ENCODE results near the gene RELL1. TPM values are rescaled to one million over a fixed set of nuclear protein-coding genes. Genes with fewer than 3 reads are reported as not detected.
A peak's percentile ranks its signal among the peaks of the same experiment; 100 is the strongest.

RELL1 gene
- total RNA-seq, 1 donor from 2014 or later = 22.2 TPM

DNA sequence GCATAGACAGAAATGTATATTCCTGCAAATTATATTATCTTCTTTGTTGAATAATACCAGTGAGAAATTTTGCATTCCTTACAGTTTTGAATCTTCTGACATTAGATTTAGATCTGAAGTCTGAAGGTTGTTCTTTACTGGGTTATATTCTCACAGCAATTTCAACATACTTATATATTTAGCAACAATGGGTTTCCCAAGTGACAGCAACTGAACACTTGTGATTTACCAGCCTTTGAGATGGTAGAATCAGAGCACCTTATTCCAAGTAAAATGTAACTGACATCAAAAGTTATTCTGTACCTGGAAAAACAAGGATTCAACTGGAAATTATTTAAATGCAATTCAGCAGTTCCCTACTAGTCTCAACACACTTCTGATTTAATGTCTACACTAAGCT, 66.0 kb downstream of the RELL1 start:
- Histone ChIP-seq H3K4me3 (no peak overlapping the region), H3K4me1 (peaks cover 13% of the 10 kb centered on the region), H3K9me3 (replicated peaks) (no peaks in the 10 kb centered on the region), H3K27ac (replicated peaks) (no peak overlapping the region), H3K27me3 (ENCODE audit: low read depth) (no peaks in the 10 kb centered on the region), H3K36me3 (peaks cover 4% of the 10 kb centered on the region)
- intact Hi-C loops (cut with micrococcal nuclease) = no loop called here
- TF ChIP-seq, protein P1, sequence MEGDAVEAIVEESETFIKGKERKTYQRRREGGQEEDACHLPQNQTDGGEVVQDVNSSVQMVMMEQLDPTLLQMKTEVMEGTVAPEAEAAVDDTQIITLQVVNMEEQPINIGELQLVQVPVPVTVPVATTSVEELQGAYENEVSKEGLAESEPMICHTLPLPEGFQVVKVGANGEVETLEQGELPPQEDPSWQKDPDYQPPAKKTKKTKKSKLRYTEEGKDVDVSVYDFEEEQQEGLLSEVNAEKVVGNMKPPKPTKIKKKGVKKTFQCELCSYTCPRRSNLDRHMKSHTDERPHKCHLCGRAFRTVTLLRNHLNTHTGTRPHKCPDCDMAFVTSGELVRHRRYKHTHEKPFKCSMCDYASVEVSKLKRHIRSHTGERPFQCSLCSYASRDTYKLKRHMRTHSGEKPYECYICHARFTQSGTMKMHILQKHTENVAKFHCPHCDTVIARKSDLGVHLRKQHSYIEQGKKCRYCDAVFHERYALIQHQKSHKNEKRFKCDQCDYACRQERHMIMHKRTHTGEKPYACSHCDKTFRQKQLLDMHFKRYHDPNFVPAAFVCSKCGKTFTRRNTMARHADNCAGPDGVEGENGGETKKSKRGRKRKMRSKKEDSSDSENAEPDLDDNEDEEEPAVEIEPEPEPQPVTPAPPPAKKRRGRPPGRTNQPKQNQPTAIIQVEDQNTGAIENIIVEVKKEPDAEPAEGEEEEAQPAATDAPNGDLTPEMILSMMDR (IDR thresholded peaks at IDR 0.05; ENCODE audit: borderline replicate concordance) = no peak
- no peak for DNase-seq

DNA sequence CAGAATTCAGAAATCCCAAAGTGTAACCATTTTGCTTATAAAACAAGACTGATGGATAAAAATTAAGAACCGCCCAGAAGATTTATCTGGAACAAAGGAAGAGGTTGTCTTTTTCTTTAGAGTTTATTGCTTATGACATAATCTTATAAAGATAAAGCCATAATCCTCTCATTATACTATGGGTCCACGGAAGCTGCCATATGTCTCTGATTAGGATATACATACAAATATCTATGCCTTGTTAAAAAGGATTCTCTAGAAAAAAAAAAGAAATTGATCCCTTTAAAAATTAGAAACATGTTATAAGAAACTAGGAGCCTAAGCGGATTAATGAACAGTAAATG, 70.5 kb downstream of the RELL1 start:
- intact Hi-C loops (cut with micrococcal nuclease) = no loop called here

DNA sequence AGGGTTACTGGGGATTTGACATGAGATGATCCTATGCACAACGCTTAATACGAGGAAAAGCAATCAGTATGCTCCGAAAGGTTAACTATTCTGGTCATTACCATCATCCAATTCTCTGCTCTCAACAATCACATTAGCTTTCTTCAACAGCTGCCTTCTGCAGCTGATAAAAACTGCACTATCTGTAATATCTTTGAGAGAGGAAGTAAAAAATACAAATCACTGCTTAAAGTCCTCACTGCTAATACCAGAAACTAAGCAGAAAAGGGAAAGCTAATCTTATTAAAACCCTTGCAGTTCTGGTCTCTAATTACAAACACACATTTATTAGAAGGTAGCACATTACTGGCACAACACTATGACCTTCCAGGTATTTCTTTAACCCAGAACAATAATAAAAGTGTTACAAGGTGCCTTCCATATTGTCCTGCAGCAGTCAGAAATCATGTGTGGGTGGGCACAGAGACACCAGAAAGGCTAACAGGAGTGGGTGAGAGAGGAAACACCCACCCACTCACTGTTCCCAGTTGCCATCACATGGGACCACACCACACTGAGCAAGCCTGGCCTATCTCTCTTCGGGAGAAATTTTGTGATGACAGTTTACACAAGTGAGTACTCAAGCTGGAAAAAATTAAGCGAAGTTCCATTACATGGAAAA, 71.0 kb downstream of the RELL1 start:
- no peaks in the 10 kb centered on the region for H3K9me3 ChIP-seq (replicated peaks)
- peak overlapping the region; percentile 14 for H3K27ac ChIP-seq (replicated peaks)
- H3K36me3 ChIP-seq = peaks cover 18% of the 10 kb centered on the region
- H3K4me1 ChIP-seq = peaks cover 7% of the 10 kb centered on the region
- intact Hi-C loops (cut with micrococcal nuclease) = no loop called here
- TF ChIP-seq, protein P1 (IDR thresholded peaks at IDR 0.05; ENCODE audit: borderline replicate concordance) = no peak
- H3K4me3 ChIP-seq = no peak overlapping the region
- DNase-seq = no peak
- no peaks in the 10 kb centered on the region for H3K27me3 ChIP-seq (ENCODE audit: low read depth)

More for the DNA sequence above, 70.5 kb downstream of the RELL1 start:
- H3K36me3 ChIP-seq = peaks cover 13% of the 10 kb centered on the region
- no peak overlapping the region for H3K4me3 ChIP-seq
- H3K4me1 ChIP-seq = peaks cover 7% of the 10 kb centered on the region
- H3K27ac ChIP-seq (replicated peaks) = no peak overlapping the region
- no peaks in the 10 kb centered on the region for H3K27me3 ChIP-seq (ENCODE audit: low read depth)
- no peaks in the 10 kb centered on the region for H3K9me3 ChIP-seq (replicated peaks)
- no peak for DNase-seq
- TF ChIP-seq, protein P1 (IDR thresholded peaks at IDR 0.05; ENCODE audit: borderline replicate concordance) = no peak

- no peak for DNase-seq
- Histone ChIP-seq H3K27me3 (ENCODE audit: low read depth) (no peaks in the 10 kb centered on the region), H3K4me3 (no peak overlapping the region), H3K36me3 (peaks cover 30% of the 10 kb centered on the region), H3K4me1 (peaks cover 7% of the 10 kb centered on the region), H3K9me3 (replicated peaks) (peaks cover 9% of the 10 kb centered on the region), H3K27ac (replicated peaks) (no peak overlapping the region)
- TF ChIP-seq, protein P1 (IDR thresholded peaks at IDR 0.05; ENCODE audit: borderline replicate concordance) = no peak
- intact Hi-C loops (cut with micrococcal nuclease) = no loop called here
These were observed 73.4 kb downstream of the RELL1 start for GRCh38 chr4:37612811-37613210.

DNA sequence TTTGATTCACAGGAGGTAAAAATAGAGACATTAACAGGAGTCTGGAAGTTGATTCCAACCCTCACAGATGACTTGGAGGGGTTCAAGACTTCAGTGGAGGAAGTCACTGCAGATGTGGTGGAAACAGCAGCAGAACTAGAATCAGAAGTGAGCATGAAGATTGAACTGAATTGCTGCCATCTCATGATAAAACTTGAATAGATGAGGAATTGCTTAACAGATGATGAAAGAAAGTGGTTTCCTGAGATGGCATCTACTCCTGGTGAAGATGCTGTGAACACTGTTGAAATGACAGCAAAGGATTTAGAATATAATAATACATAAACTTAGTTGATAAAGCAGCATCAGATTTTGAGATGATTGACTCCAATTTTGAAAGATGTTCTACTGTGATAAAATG, 76.5 kb downstream of the RELL1 start:
- no peaks in the 10 kb centered on the region for H3K4me1 ChIP-seq
- H3K27ac ChIP-seq (replicated peaks) = no peak overlapping the region
- peaks cover 9% of the 10 kb centered on the region for H3K9me3 ChIP-seq (replicated peaks)
- no peak for DNase-seq
- intact Hi-C loops (cut with micrococcal nuclease) = loop anchor here (10.0 kb wide), 1 partner anchor 75 kb away; the partner anchor contains the start of gene RELL1
- no peak overlapping the region for H3K4me3 ChIP-seq
- TF ChIP-seq, protein P1 (IDR thresholded peaks at IDR 0.05; ENCODE audit: borderline replicate concordance) = no peak
- peaks cover 26% of the 10 kb centered on the region for H3K36me3 ChIP-seq
- H3K27me3 ChIP-seq (ENCODE audit: low read depth) = no peaks in the 10 kb centered on the region
